Skeletal muscle tissue (tissue), 4 donors: ENCODE results near the gene DSCAML1. TPM values are rescaled to one million over a fixed set of nuclear protein-coding genes. Genes with fewer than 3 reads are reported as not detected.

Experiments
- H3K27ac ChIP-seq: one replicate; pipeline ENCODE4 v1.7.0; 2013; ENCODE audit warnings: mild to moderate bottlenecking, low read depth, low read length, inconsistent platforms
- H3K27me3 ChIP-seq, 3 donors: one replicate each; pipeline ENCODE4 v1.7.0; 2013; ENCODE audit warnings: low read length in 3 of 3; ENCODE audit not compliant: control insufficient read depth in 3 of 3, insufficient read depth in 3 of 3
- H3K36me3 ChIP-seq, 3 donors: one replicate each; pipeline ENCODE4 v1.7.0; 2013; ENCODE audit warnings: low read length in 3 of 3; ENCODE audit not compliant: control insufficient read depth in 3 of 3, insufficient read depth in 3 of 3
- H3K4me1 ChIP-seq, 3 donors: one replicate each; pipeline ENCODE4 v1.7.0; 2013; ENCODE audit warnings: low read length in 3 of 3, mild to moderate bottlenecking in 3 of 3; ENCODE audit not compliant: control insufficient read depth in 3 of 3, insufficient read depth in 3 of 3
- H3K4me3 ChIP-seq, 3 donors: one replicate each; pipeline ENCODE4 v1.7.0; 2013; ENCODE audit warnings: low read length in 3 of 3
- H3K9ac ChIP-seq, 3 donors: one replicate each; pipeline ENCODE4 v1.7.0; 2013; ENCODE audit warnings: low read length in 3 of 3, mild to moderate bottlenecking in 3 of 3, moderate library complexity in 2 of 3, low read depth in 1 of 3
- H3K9me3 ChIP-seq, 3 donors: one replicate each; pipeline ENCODE4 v1.7.0; 2013; ENCODE audit warnings: low read length in 3 of 3; ENCODE audit not compliant: control insufficient read depth in 3 of 3
- total RNA-seq: library from RNA; depleted of rRNA; stranded (reverse); fragments of >200 nt; gene quantifications from one replicate; pipeline ENCODE4 v1.2.3, GENCODE V29; 2014
- donor health status: Osteomylitis.

The DSCAML1 gene
- total RNA-seq, 1 donor from 2014 or later = 0.52 TPM

GRCh38 chr11:117717485-117718314 lies 79.3 kb downstream of the DSCAML1 start:
- no peak overlapping the region for H3K9ac ChIP-seq
- no peak overlapping the region for H3K4me3 ChIP-seq
- no peaks in the 10 kb centered on the region for H3K36me3 ChIP-seq
- H3K27me3 ChIP-seq = peaks cover 8 to 24% (median 23%) of the 10 kb centered on the region in 3 donors
- no peaks in the 10 kb centered on the region for H3K9me3 ChIP-seq
- H3K27ac ChIP-seq = no peak overlapping the region
- no peaks in the 10 kb centered on the region for H3K4me1 ChIP-seq

GRCh38 chr11:117716521-117717440 lies 80.2 kb downstream of the DSCAML1 start:
- H3K9ac ChIP-seq = no peak overlapping the region
- H3K27ac ChIP-seq = no peak overlapping the region

GRCh38 chr11:117715801-117716200 lies 81.2 kb downstream of the DSCAML1 start:
- Histone ChIP-seq H3K4me1 (no peaks in the 10 kb centered on the region), H3K9me3 (no peaks in the 10 kb centered on the region), H3K27me3 (peaks cover 8 to 30% (median 28%) of the 10 kb centered on the region in 3 donors), H3K27ac (no peak overlapping the region), H3K9ac (no peak overlapping the region), H3K36me3 (no peaks in the 10 kb centered on the region), H3K4me3 (no peak overlapping the region)

More at GRCh38 chr11:117716521-117717440, 80.2 kb downstream of the DSCAML1 start:
- Histone ChIP-seq H3K27me3 (peaks cover 8 to 25% (median 25%) of the 10 kb centered on the region in 3 donors), H3K9me3 (no peaks in the 10 kb centered on the region), H3K4me3 (no peak overlapping the region), H3K4me1 (no peaks in the 10 kb centered on the region), H3K36me3 (no peaks in the 10 kb centered on the region)

- no peaks in the 10 kb centered on the region for H3K4me1 ChIP-seq
- peaks cover 12 to 44% (median 29%) of the 10 kb centered on the region in 3 donors for H3K27me3 ChIP-seq
- H3K9ac ChIP-seq = no peak overlapping the region
- no peak overlapping the region for H3K27ac ChIP-seq
- H3K4me3 ChIP-seq = no peak overlapping the region
- H3K9me3 ChIP-seq = peaks cover 0 to 7% (median 0%) of the 10 kb centered on the region in 3 donors
- H3K36me3 ChIP-seq = no peaks in the 10 kb centered on the region
Measured at GRCh38 chr11:117713538-117713991, 83.5 kb downstream of the DSCAML1 start.

GRCh38 chr11:117712530-117712929 lies 84.5 kb downstream of the DSCAML1 start:
- H3K4me1 ChIP-seq = no peaks in the 10 kb centered on the region
- peaks cover 0 to 7% (median 0%) of the 10 kb centered on the region in 3 donors for H3K9me3 ChIP-seq
- no peak overlapping the region for H3K9ac ChIP-seq
- H3K27me3 ChIP-seq = peaks cover 9 to 40% (median 28%) of the 10 kb centered on the region in 3 donors
- H3K27ac ChIP-seq = no peak overlapping the region
- no peaks in the 10 kb centered on the region for H3K36me3 ChIP-seq
- H3K4me3 ChIP-seq = no peak overlapping the region

DNA sequence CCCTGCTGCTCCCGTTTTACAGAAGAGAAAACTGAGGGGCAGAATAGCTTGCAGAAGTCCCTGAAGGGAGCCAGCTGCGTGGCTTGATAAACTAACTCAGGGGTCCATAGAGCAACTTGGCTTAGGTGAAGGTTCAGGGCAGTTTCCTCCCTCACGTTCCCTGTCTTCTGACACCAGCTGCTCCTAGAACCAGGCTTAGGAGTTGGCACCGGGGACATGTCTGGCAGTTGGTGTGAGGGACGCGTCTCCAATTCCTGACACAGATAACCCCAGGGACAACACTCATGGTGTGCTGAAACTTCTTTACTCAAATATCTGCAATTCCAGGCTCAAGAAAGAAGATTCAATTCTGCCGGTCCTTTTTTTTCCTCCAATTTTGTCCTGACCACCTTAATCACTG lies 85.7 kb downstream of the DSCAML1 start:
- Histone ChIP-seq H3K27ac (no peak overlapping the region), H3K36me3 (no peaks in the 10 kb centered on the region), H3K4me3 (no peak overlapping the region), H3K4me1 (no peaks in the 10 kb centered on the region), H3K27me3 (peaks cover 4 to 36% (median 35%) of the 10 kb centered on the region in 3 donors), H3K9me3 (peaks cover 0 to 7% (median 0%) of the 10 kb centered on the region in 3 donors), H3K9ac (no peak overlapping the region)

DNA sequence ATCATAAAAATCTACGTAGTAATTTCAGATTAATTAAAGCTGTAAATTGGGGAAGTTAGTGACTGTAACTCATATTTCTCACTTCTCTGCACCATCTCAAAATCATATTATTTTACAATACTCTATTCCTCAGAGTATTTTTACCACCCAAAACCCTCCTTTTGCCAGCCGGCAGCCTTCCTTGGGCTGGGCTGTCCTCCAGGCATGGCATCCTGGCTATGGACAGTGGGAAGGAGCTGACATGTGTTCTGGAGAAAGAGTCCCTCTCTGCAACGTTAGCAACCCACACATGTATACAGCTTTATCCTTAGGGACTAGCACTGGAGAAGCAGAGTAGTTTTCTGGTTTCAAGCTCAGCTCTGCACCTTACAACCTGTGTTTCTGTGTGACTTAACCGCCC lies 86.8 kb downstream of the DSCAML1 start:
- Histone ChIP-seq H3K9me3 (peaks cover 0 to 7% (median 0%) of the 10 kb centered on the region in 3 donors), H3K9ac (no peak overlapping the region), H3K36me3 (no peaks in the 10 kb centered on the region), H3K27me3 (peaks cover 4 to 38% (median 34%) of the 10 kb centered on the region in 3 donors), H3K27ac (no peak overlapping the region), H3K4me3 (no peak overlapping the region), H3K4me1 (no peaks in the 10 kb centered on the region)

- Histone ChIP-seq H3K4me1 (no peaks in the 10 kb centered on the region), H3K4me3 (no peak overlapping the region), H3K27ac (no peak overlapping the region), H3K27me3 (peaks cover 4 to 42% (median 39%) of the 10 kb centered on the region in 3 donors), H3K9ac (no peak overlapping the region), H3K36me3 (no peaks in the 10 kb centered on the region), H3K9me3 (peaks cover 0 to 7% (median 0%) of the 10 kb centered on the region in 3 donors)
Measured at GRCh38 chr11:117706322-117706814, 90.6 kb downstream of the DSCAML1 start.

DNA sequence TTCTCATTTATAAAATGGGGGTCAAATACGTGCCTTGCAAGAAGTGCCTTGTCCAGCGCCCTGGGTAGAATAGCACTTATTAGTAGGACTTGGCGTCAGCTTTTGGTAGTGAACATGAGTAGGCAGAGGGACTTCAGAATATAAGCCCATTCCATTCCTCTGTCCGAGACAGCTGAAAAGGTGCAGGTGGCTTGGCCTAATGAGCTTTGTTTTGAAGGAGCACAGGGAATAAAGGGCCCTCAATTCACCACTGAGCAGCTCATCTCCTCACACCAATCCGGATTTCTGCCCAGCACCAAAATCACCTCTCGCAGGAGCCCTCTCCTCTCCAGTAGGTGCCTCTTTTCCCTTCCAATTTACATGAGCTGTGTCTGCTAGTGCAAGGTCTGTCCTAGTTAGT lies 91.2 kb downstream of the DSCAML1 start:
- no peak overlapping the region for H3K27ac ChIP-seq
- H3K4me3 ChIP-seq = no peak overlapping the region
- H3K27me3 ChIP-seq = peaks cover 4 to 40% (median 35%) of the 10 kb centered on the region in 3 donors
- no peak overlapping the region for H3K9ac ChIP-seq
- H3K9me3 ChIP-seq = peaks cover 0 to 7% (median 0%) of the 10 kb centered on the region in 3 donors
- no peaks in the 10 kb centered on the region for H3K4me1 ChIP-seq
- no peaks in the 10 kb centered on the region for H3K36me3 ChIP-seq
